GM23248 (cell line): ENCODE data around the gene ALK. TPM values are rescaled to one million over a fixed set of nuclear protein-coding genes. Genes with fewer than 3 reads are reported as not detected.

ENCODE experiments used
- DNase-seq: peaks from one replicate; pipeline ENCODE4 v3.0.0-alpha.2; 2015
- H2AFZ ChIP-seq: fragments of 200-600 bp; sonication (generic); 2 replicates; pipeline ENCODE4 v1.6.1; 2016; ENCODE audit warnings: antibody characterized with exemption
- H3F3A ChIP-seq: fragments of 200-600 bp; sonication (generic); 2 replicates; pipeline ENCODE4 v1.6.1; 2016; ENCODE audit warnings: mild to moderate bottlenecking, antibody characterized with exemption, mixed run types; ENCODE audit not compliant: insufficient read depth
- H3K27ac ChIP-seq: fragments of 200-600 bp; sonication (generic); 2 replicates; pipeline ENCODE4 v1.5.1; 2016; ENCODE audit warnings: mild to moderate bottlenecking
- H3K27me3 ChIP-seq: fragments of 200-600 bp; sonication (generic); replicated peaks from 2 replicates; pipeline ENCODE4 v1.6.1; 2016; ENCODE audit warnings: mild to moderate bottlenecking; ENCODE audit not compliant: insufficient read depth
- H3K36me3 ChIP-seq: fragments of 200-600 bp; sonication (generic); 2 replicates; pipeline ENCODE4 v1.6.1; 2016; ENCODE audit warnings: low read depth, mild to moderate bottlenecking
- H3K4me1 ChIP-seq: fragments of 200-600 bp; sonication (generic); 2 replicates; pipeline ENCODE4 v1.6.1; 2016; ENCODE audit warnings: mild to moderate bottlenecking; ENCODE audit not compliant: insufficient read depth
- H3K4me2 ChIP-seq: fragments of 200-600 bp; sonication (generic); one replicate; pipeline ENCODE4 v1.6.1; 2016; ENCODE audit warnings: mild to moderate bottlenecking; ENCODE audit not compliant: unreplicated experiment
- H3K4me3 ChIP-seq: fragments of 200-600 bp; sonication (generic); 2 replicates; pipeline ENCODE4 v1.5.1; 2016; ENCODE audit warnings: mild to moderate bottlenecking
- H3K79me2 ChIP-seq: fragments of 200-600 bp; sonication (generic); 2 replicates; pipeline ENCODE4 v1.6.1; 2016; ENCODE audit warnings: mild to moderate bottlenecking; ENCODE audit not compliant: insufficient read depth
- H3K9ac ChIP-seq: fragments of 200-600 bp; sonication (generic); 2 replicates; pipeline ENCODE4 v1.6.1; 2016; ENCODE audit warnings: mild to moderate bottlenecking
- H3K9me2 ChIP-seq: fragments of 200-600 bp; sonication (generic); 2 replicates; pipeline ENCODE4 v1.6.1; 2016; ENCODE audit warnings: mixed run types, mild to moderate bottlenecking, moderate library complexity; ENCODE audit not compliant: insufficient read depth
- H3K9me3 ChIP-seq: fragments of 200-600 bp; sonication (generic); one replicate; pipeline ENCODE4 v1.6.1; 2017; ENCODE audit warnings: low read depth
- H4K20me1 ChIP-seq: fragments of 200-600 bp; sonication (generic); 2 replicates; pipeline ENCODE4 v1.6.0; 2016; ENCODE audit not compliant: insufficient read depth
- EZH2 ChIP-seq: fragments of 200-600 bp; sonication (generic); IDR thresholded peaks from 2 replicates; pipeline ENCODE4 v1.6.1; 2018; ENCODE audit warnings: antibody characterized with exemption, mild to moderate bottlenecking; ENCODE audit not compliant: insufficient read depth, poor library complexity, severe bottlenecking
- EZH2phosphoT487 ChIP-seq: fragments of 200-600 bp; sonication (generic); IDR thresholded peaks from 2 replicates; pipeline ENCODE4 v1.6.1; 2018; ENCODE audit warnings: antibody characterized with exemption, moderate library complexity, mild to moderate bottlenecking, low read depth; ENCODE audit not compliant: insufficient read depth
- WGBS, 2 experiments: methylation state at CpG; one replicate each; pipeline ENCODE4 v1.1.6; 2015 to 2017; ENCODE audit warnings: low lambda C conversion rate in 2 of 2, low coverage in 1 of 2; ENCODE audit errors: missing lambda C conversion rate in 2 of 2; 5-methylcytosine and 5-hydroxymethylcytosine counted together
- in situ Hi-C: fragments of 300-500 bp; cut with MboI; formaldehyde crosslinking; loops from 2 replicates; pipeline ENCODE4 v1.15.0; 2020
- polyA plus RNA-seq: library from polyadenylated mRNA; unstranded; fragments of >200 nt; fragmentation: Nextera tagmentation; extraction: Ambion mirVana; gene quantifications from 2 replicates; pipeline ENCODE4 v1.2.1, GENCODE V29; 2016
- total RNA-seq: library from RNA; depleted of rRNA; stranded (reverse); fragments of >200 nt; shearing (Covaris generic); gene quantifications from 2 replicates; pipeline ENCODE4 v1.2.3, GENCODE V29; 2014

ALK gene
- total and polyA plus RNA-seq, 2 experiments from 2014 or later, result under 0.01 to 0.05 TPM

DNA sequence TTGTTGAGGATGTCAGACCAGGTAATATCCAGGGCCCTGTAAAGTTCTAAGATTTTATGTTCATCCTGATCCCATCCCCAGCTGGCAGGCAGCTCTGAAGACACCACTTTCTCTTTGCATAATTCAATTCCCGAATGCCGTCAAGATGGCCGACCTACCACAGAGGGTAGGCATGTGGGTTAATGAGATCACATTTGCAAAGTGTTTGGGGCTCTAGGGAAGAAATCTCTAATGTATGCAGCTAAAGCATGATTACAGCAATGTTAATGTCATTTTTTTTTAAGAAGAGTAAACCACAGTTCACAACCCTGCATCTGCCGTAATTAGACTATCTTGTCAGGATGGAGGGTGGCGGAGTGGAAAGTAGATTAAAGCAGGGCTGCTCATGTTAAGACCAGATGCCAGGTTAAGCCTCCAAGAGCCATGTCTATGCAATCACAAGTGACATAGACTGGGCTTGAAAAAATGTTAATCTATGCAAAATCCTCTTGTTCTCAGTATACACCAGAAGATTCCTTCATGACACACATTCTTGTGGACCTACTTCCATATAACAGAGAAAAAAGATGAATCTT, 131.4 kb downstream of the ALK start:
- Histone ChIP-seq H3K9me3 (no peaks in the 10 kb centered on the region), H2AFZ (no peak overlapping the region), H3K36me3 (no peaks in the 10 kb centered on the region), H3K9ac (no peak overlapping the region), H3K79me2 (no peaks in the 10 kb centered on the region), H3K27ac (no peak overlapping the region), H3K9me2 (no peaks in the 10 kb centered on the region), H3K4me2 (no peak overlapping the region), H3K4me3 (no peak overlapping the region), H3K4me1 (no peaks in the 10 kb centered on the region), H3K27me3 (0 out of 2 replicates have a peak, but pooled peaks cover 4% of the 10 kb centered on the region), H3F3A (no peaks in the 10 kb centered on the region), H4K20me1 (no peaks in the 10 kb centered on the region)
- DNase-seq, result no peak
- in situ Hi-C loops, result no loop called here
- no peak for TF ChIP-seq EZH2phosphoT487
- TF ChIP-seq EZH2, result no peak
- 67 to 73% methylated on average over 5 of the region's 5 CpGs for WGBS, 2 experiments

DNA sequence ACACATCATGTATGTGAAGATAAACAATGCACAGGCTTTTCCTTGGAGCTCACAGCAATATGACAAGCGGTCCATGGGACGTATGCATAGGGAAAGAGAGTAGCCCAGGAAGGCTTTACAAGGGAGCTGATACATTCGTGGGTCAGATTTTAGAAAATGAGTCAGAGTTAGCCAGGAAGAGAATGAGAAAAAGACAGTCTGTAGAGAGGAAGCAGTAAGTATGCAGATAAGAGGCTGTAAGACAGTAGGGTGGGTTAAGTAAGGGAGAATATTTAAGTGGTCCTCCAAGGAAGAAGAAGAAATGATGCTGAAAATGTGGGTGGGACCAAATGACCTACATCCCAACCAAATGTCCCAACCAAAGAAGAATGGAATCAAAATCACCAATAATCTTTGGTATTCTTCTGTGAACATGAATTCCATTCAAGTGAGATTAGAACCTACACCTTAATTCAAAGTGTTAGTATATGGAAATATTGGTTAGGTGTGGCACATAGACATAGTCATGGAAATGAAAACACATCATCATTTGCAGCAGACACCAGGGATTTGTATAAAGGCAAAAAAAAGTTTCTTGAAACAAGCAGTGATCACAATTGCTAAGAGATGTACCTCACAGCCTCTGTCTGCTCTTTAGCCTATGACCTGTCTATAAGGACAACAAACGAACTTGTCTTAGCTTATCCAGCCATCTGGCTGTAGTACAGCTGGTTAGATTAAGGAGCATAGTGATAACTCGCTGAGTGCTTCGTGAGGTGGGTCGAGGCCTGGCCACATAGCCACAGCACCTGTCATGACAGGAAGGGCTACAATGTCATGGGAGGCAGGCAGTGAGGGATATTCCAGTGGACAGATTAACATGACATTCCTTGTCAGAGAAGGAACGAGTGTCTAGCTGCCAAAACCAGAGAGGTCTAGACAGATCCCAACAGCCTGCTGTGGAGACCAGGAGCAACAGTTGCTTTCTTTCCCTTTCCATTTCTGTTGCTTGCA, 133.6 kb downstream of the ALK start:
- Histone ChIP-seq H3K9me3 (no peaks in the 10 kb centered on the region), H2AFZ (no peak overlapping the region), H3K36me3 (no peaks in the 10 kb centered on the region), H3F3A (no peaks in the 10 kb centered on the region), H3K27ac (no peak overlapping the region), H4K20me1 (no peaks in the 10 kb centered on the region), H3K79me2 (no peaks in the 10 kb centered on the region), H3K4me1 (no peaks in the 10 kb centered on the region), H3K9ac (no peak overlapping the region), H3K9me2 (no peaks in the 10 kb centered on the region), H3K27me3 (peaks cover 19% of the 10 kb centered on the region), H3K4me2 (no peak overlapping the region), H3K4me3 (no peak overlapping the region)
- TF ChIP-seq EZH2phosphoT487 (no peak), EZH2 (no peak)
- 59 to 60% methylated on average over 8 of the region's 8 CpGs for WGBS, 2 experiments
- in situ Hi-C loops, result no loop called here
- no peak for DNase-seq

DNA sequence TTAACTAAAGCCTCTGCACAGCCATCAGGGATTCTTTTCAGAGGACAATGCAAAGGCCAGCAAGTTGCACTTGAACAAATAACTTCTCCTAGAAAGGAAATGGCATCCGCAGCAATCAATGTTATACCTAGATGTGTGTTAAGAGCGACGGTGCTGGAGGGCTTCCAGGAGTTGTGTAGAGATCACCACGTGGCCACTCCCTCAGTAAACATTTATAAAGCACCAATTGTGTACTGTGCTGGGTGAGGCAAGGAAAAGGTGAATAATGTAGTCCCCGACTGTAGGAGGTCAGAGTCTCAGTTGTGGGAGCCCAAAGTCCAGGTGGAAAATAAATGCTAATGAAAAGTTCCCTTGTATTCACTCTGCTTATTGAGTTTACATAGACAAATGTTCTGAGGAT, 135.0 kb downstream of the ALK start:
- no peaks in the 10 kb centered on the region for H3K79me2 ChIP-seq
- H3K9ac ChIP-seq, result no peak overlapping the region
- H3K27ac ChIP-seq, result no peak overlapping the region
- peaks cover 19% of the 10 kb centered on the region for H3K27me3 ChIP-seq
- H3K4me3 ChIP-seq, result no peak overlapping the region
- H3K9me2 ChIP-seq, result no peaks in the 10 kb centered on the region
- TF ChIP-seq EZH2phosphoT487, result no peak
- no peak for TF ChIP-seq EZH2
- H3K4me2 ChIP-seq, result no peak overlapping the region
- H3K9me3 ChIP-seq, result no peaks in the 10 kb centered on the region
- no peak for DNase-seq
- H4K20me1 ChIP-seq, result no peaks in the 10 kb centered on the region
- H3F3A ChIP-seq, result no peaks in the 10 kb centered on the region
- 59 to 60% methylated on average over 5 of the region's 5 CpGs for WGBS, 2 experiments
- no peak overlapping the region for H2AFZ ChIP-seq
- H3K36me3 ChIP-seq, result no peaks in the 10 kb centered on the region
- H3K4me1 ChIP-seq, result no peaks in the 10 kb centered on the region
- in situ Hi-C loops, result no loop called here

DNA sequence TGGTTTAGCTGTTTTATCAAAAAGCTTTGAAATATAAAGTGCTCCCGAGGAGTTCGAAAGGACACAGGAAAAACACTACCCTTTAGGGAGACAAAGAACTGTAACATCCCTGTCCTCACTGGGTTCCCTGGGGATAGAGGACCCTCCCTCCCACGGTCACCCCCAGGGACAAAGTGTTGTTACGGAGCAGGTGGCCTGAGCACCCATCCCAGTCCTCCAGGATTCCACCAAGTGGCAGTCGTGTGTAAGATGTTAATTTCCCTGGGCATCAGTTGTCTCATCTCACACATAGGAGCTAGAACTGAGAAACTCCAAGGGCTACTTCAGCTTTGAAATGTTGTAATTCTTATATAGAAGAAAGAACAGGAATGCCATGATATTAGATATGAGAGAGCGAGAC, 137.7 kb downstream of the ALK start:
- Histone ChIP-seq H3K27ac (no peak overlapping the region), H3K27me3 (peaks cover 31% of the 10 kb centered on the region), H3K9ac (no peak overlapping the region), H3K4me2 (no peak overlapping the region), H3K36me3 (no peaks in the 10 kb centered on the region), H3F3A (no peaks in the 10 kb centered on the region), H3K79me2 (no peaks in the 10 kb centered on the region), H3K4me1 (no peaks in the 10 kb centered on the region), H3K4me3 (no peak overlapping the region), H3K9me3 (no peaks in the 10 kb centered on the region), H3K9me2 (no peaks in the 10 kb centered on the region), H4K20me1 (no peaks in the 10 kb centered on the region), H2AFZ (no peak overlapping the region)
- in situ Hi-C loops, result no loop called here
- no peak for DNase-seq
- WGBS, 2 experiments, result 55 to 72% methylated on average over 6 of the region's 6 CpGs
- TF ChIP-seq EZH2 (no peak), EZH2phosphoT487 (no peak)
